Measurements from ENCODE around the gene PANX2. TPM values are rescaled to one million over a fixed set of nuclear protein-coding genes. Genes with fewer than 3 reads are reported as not detected.

PANX2 gene
- total and polyA plus RNA-seq, 9 of the 15 experiments (the other 6 are each of a cell fraction or from before 2014, with no cell fraction given), result 0.01 to 3.9 (median 0.67) TPM; not detected in 1

- TF ChIP-seq E2F1 (CRISPR knock-in tag; IDR thresholded peaks at IDR 0.05) (no peak), FIP1L1 (IDR thresholded peaks at IDR 0.05; ENCODE audit: low read depth, low read length, poor library complexity, severe bottlenecking) (no peak), IRF2 (CRISPR knock-in tag; IDR thresholded peaks at IDR 0.05) (no peak), PTRF (tag; IDR thresholded peaks at IDR 0.05) (no peak), YY1 (IDR thresholded peaks at IDR 0.05; ENCODE audit: borderline replicate concordance in 1 of 3, control insufficient read depth in 1 of 3, extremely low read depth in 1 of 3, insufficient read depth in 3 of 3, insufficient read length in 1 of 3, insufficient replicate concordance in 2 of 3, low read depth in 1 of 3, low read length in 2 of 3) (no peak), ATF4 (CRISPR knock-in tag; IDR thresholded peaks at IDR 0.05) (no peak), ATF2 (CRISPR knock-in tag; IDR thresholded peaks at IDR 0.05) (no peak), PHB2 (IDR thresholded peaks at IDR 0.05; ENCODE audit: low read depth) (no peak), XRCC4 (IDR thresholded peaks at IDR 0.05; ENCODE audit: extremely low read depth, insufficient read depth, insufficient read length) (no peak), TCF15 (CRISPR knock-in tag; IDR thresholded peaks at IDR 0.05) (no peak)
- WGBS (ENCODE audit: insufficient coverage, low coverage, missing lambda C conversion rate), result 100% methylated on average over 1 of the region's 22 CpGs
- H3K9me1 ChIP-seq (ENCODE audit: control insufficient read depth, insufficient read depth, low read length), result no peaks in the 10 kb centered on the region
- intact Hi-C loops (cut with micrococcal nuclease) (no loop called here), in situ Hi-C loops (cut with MboI) (no loop called here)
- ATAC-seq (no peak), DNase-seq (ENCODE audit: extremely low read depth in 1 of 4, low spot score in 3 of 4) (no peak), FAIRE-seq (no peak)
- no peak overlapping the region for H3K27ac ChIP-seq (ENCODE audit: extremely low read depth, low read depth, low read length)
- H3K4me3 ChIP-seq, result no peak overlapping the region
- H3K4me1 ChIP-seq (replicated peaks in 1 of 2; ENCODE audit: control insufficient read depth in 2 of 2, insufficient read depth in 2 of 2, low read length in 2 of 2), result peaks cover 0 to 59% of the 10 kb centered on the region in 2 experiments; a peak in 2 of 5 replicates
- POLR2A ChIA-PET, result no interaction called here
- H4K20me1 ChIP-seq (replicated peaks; ENCODE audit: control insufficient read depth, insufficient read depth, low read length), result no peaks in the 10 kb centered on the region
- CTCF ChIA-PET (ENCODE audit: low intra/inter-chr PET ratio), result no interaction called here
- no peak overlapping the region for H3K4me2 ChIP-seq (ENCODE audit: insufficient read depth, low read length)
- no peaks in the 10 kb centered on the region for H3K27me3 ChIP-seq (ENCODE audit: control insufficient read depth in 2 of 2, insufficient read depth in 2 of 2, low read length in 2 of 2)
- no TSS peak for BruUV-seq (replicated peaks)
- H3K9me3 ChIP-seq (replicated peaks; ENCODE audit: control insufficient read depth, insufficient read depth, low read depth, low read length), result no peaks in the 10 kb centered on the region
- no peaks in the 10 kb centered on the region for H3K36me3 ChIP-seq (ENCODE audit: control insufficient read depth, insufficient read depth, low read length)
- H3K9ac ChIP-seq (ENCODE audit: insufficient read depth in 1 of 2, low read depth in 2 of 2, low read length in 2 of 2), result no peak overlapping the region
- H3K79me2 ChIP-seq (ENCODE audit: control insufficient read depth, insufficient read depth, low read length), result no peaks in the 10 kb centered on the region
- no peak overlapping the region for H2AFZ ChIP-seq (ENCODE audit: low read depth, low read length)
Measured at GRCh38 chr22:50178471-50178864, 7.9 kb downstream of the PANX2 start.
